HG03378 (cell line): ENCODE data around the gene RUBCN.
"Not testable (repeated sequence)": the region's sequence is repeated elsewhere in the genome, so short reads cannot be mapped to it uniquely, and the experiment has no call there.

Experiments
- ATAC-seq: cut with Tn5 transposase; IDR thresholded peaks from one replicate; pipeline ENCODE4 v1.9.1; 2021; ENCODE audit warnings: mild to moderate bottlenecking, moderate library complexity; ENCODE audit not compliant: unreplicated experiment

The RUBCN gene

GRCh38 chr3:197687570-197687969 lies 49.1 kb downstream of the RUBCN start:
- ATAC-seq = no peak

GRCh38 chr3:197686899-197687298 lies 49.8 kb downstream of the RUBCN start:
- ATAC-seq = no peak

- no peak for ATAC-seq
Measured at GRCh38 chr3:197685546-197685945, 51.2 kb downstream of the RUBCN start.

- ATAC-seq = no peak
Measured at GRCh38 chr3:197683191-197683590, 53.5 kb downstream of the RUBCN start.

GRCh38 chr3:197682713-197683112 lies 54.0 kb downstream of the RUBCN start:
- ATAC-seq = no peak

GRCh38 chr3:197680955-197681521 lies 55.7 kb downstream of the RUBCN start:
- no peak for ATAC-seq

- no peak for ATAC-seq
Measured at GRCh38 chr3:197675951-197676350, 60.8 kb downstream of the RUBCN start.

GRCh38 chr3:197675563-197675860 lies 61.2 kb downstream of the RUBCN start:
- ATAC-seq = no peak

GRCh38 chr3:197674741-197675562 lies 61.8 kb downstream of the RUBCN start:
- no peak for ATAC-seq

GRCh38 chr3:197673170-197673569 lies 63.5 kb downstream of the RUBCN start:
- ATAC-seq = no peak

- ATAC-seq = no peak
Measured at GRCh38 chr3:197670361-197670760, 66.3 kb downstream of the RUBCN start.

- ATAC-seq = no peak
Measured at GRCh38 chr3:197667968-197668367, 68.7 kb downstream of the RUBCN start.

- not testable (repeated sequence) for ATAC-seq
Measured at GRCh38 chr3:197667293-197667692, 69.4 kb downstream of the RUBCN start.

- ATAC-seq = not testable (repeated sequence)
Measured at GRCh38 chr3:197666221-197666842, 70.4 kb downstream of the RUBCN start.

- ATAC-seq = not testable (repeated sequence)
Measured at GRCh38 chr3:197665549-197665948, 71.2 kb downstream of the RUBCN start.

GRCh38 chr3:197665142-197665491 lies 71.6 kb downstream of the RUBCN start:
- ATAC-seq = peak; percentile 72

- ATAC-seq = peak; percentile 40
Measured at GRCh38 chr3:197664414-197665141, 72.1 kb downstream of the RUBCN start.

- ATAC-seq = not testable (repeated sequence)
Measured at GRCh38 chr3:197663367-197664140, 73.2 kb downstream of the RUBCN start.

GRCh38 chr3:197662352-197662751 lies 74.4 kb downstream of the RUBCN start:
- not testable (repeated sequence) for ATAC-seq

- not testable (repeated sequence) for ATAC-seq
Measured at GRCh38 chr3:197661874-197662273, 74.8 kb downstream of the RUBCN start.
